HG03460 (cell line): ENCODE data around the gene KRT39.

Experiments
- ATAC-seq: cut with Tn5 transposase; IDR thresholded peaks from one replicate; pipeline ENCODE4 v1.9.1; 2021; ENCODE audit not compliant: unreplicated experiment

Gene KRT39

DNA sequence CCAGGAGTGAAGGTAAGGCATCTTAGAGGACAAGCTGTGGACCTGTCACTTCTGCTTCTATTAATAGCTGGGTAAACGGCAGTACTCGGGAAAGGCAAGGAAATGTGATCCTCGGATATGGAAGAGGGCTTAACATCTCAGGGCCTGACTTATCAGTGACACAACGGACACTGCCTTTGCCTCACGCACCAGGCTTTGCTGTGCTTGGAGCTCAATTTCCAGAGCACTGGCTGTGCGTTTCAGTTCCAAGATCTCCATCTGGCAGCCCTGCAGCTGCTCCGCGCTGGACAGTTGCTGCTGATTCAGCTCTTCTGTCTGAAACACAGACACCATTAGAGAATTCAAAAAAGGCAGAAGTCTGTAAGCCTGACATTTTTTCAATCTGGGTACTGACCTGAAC lies 13.8 kb upstream of the KRT39 start:
- ATAC-seq, result no peak

GRCh38 chr17:40980117-40980516 lies 13.4 kb upstream of the KRT39 start:
- no peak for ATAC-seq

DNA sequence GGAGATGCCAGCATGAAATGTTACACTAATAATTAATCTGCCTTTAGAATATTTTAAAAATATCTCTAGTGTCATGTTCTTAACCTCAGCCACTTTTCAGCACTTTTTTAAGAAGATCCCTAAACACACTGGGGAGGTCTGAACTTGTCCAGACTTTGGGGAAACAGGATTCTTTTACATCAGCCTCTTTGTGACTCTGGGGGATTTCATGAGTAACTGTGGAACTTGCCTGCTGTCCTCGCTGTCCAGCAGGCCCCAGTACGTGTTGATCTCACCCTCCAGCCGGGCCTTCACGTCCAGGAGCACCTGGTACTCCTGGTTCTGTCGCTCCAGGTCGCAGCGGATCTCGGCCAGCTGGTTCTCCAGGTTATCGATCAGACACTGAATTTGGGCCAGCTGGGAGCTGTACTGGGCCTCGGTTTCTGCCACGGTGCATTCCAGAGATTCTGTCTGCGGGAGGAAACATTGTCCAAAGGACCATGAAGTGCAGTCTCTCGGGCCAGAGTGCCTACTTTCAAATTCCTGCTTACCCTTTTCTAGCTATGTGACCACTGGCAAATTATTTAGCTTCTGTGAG lies 11.9 kb upstream of the KRT39 start:
- ATAC-seq, result no peak

DNA sequence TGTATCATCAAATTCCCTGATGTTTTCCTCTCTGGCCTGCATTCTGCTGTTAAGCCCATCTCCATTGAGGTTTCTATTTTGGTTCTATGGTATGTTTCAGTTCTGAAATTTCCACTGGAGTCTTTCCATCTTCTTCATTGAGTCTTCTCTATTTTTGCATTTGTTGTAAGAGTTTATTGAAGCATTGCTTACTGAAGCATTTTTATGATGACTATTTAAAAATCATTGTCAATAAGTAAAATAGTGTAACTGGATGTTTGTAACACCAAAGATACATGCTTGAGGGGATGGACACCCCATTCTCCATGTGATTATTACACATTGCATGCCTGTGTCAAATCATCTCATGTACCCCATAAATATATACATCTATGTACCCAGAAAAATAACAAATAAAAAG lies 8.8 kb upstream of the KRT39 start:
- ATAC-seq, result no peak

DNA sequence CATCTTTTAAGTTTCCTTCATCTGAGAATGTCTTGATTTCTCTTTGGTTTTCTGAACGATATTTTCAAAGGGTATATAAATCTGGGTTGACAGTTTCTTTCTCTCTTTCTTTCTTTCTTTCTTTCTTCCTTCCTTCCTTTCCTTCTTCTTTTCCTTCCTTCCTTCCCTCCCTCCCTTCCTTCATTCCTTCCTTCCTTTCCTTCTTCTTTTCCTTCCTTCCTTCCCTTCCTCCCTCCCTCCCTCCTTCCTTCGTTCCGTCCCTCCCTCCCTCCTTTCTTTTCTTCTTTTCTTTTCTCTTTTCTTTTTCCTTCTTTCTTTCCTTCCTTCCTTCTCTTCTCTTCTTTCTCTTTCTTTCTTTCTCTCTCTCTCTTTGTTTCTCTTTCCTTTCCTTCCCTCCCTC lies 7.6 kb upstream of the KRT39 start:
- ATAC-seq, result no peak

GRCh38 chr17:40967582-40967981 lies 834 bp upstream of the KRT39 start:
- ATAC-seq, result no peak

DNA sequence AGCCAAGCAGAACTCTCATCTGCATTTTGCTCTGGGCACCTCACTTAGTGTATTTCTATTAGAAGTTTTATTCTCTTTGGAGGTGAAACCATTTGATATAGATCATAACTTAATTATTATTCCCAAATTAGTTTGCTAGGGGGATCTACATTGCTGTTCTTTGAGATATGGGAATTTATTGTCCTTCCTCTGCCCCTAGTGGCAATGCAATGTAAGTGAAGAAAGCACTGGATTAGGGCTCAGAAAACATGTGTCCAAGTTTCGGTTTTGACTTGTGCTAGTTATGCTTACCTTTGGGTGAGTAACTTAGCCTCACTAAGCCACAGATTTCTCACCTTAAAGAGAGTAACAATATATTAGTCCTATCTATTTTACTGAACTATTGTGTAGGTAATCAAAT lies 2.9 kb downstream of the KRT39 start:
- no peak for ATAC-seq

GRCh38 chr17:40962059-40962561 lies 4.6 kb downstream of the KRT39 start:
- ATAC-seq, result no peak

DNA sequence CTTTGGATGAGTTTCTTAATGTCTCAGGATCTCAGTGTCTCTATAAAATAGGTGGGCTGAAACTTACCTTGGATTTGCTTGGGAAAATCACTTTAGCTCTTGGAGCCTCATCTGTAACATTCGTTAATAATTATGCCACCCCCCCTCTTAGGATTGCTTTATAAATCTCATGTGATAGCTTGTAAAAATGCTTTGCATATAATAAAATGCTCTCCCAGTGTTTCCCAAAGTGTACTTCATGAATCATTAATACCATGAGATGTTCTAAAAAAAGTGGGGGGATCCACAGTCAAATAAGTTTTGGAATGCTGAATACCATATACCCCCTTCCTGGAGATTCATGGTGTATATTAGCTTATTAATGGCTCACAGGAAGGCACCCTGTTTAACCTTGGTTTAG lies 5.2 kb downstream of the KRT39 start:
- ATAC-seq, result no peak

- no peak for ATAC-seq
Observed at GRCh38 chr17:40960144-40960543, 6.6 kb downstream of the KRT39 start.

GRCh38 chr17:40958086-40958953 lies 8.4 kb downstream of the KRT39 start:
- no peak for ATAC-seq

DNA sequence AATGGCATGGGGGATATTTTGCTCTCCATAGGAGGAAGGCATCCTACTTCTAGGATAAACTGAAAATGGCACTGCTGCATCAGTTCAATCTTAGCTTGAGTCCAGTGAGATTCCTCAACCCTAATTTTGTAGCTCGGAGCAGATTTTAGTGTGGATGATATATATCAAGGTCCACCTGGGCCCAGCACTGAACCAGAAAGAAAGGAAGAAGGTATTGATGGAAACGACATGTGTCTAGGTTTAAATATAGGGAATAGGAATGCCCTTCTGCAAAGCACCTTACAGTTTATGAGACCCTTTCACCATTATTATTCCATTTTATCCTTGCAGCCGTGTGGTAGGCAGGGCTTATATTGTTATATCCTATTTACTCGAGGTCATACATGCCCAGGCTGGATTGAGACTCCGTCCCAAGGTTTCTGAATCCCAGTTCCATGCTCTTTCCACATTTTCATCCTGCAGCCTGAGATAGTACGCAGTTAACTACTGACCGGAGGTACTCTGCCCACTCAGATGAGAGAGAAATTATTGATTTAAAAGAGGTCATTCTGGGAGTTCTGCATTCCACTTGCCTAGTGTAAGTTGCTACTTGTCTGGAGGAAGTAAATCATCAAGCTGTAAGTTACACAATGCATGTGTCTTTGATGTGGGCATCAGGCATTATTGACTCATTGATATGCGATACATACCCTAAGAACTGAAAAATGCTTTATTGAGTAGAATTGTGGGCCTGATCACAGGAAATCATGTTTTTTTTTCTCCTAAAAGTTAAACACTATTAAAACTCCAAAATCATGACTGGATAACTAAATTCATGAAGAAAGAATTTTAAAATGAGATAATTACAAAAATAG lies 10.1 kb downstream of the KRT39 start:
- no peak for ATAC-seq

GRCh38 chr17:40953881-40954280 lies 12.9 kb downstream of the KRT39 start:
- ATAC-seq, result no peak

- no peak for ATAC-seq
Observed at GRCh38 chr17:40952661-40953060, 14.1 kb downstream of the KRT39 start.

DNA sequence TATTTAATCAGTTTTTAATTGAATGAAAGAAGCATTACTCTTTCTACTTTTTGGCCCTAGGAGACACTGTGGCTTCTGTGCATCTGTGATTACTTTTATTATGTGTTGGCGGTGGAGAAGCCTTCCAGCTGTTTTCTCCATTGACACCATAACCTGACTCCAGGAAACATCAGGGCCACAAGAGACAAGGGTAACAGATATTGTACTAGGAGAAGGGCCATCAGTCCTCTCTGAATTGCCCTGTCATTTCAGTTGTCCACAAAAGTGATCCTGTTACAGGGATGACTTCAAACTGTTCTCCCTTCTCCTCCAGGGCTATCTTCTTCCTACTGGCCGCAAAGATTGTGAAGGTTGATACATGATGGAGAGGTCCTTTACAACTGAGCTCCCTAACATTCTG lies 14.6 kb downstream of the KRT39 start:
- no peak for ATAC-seq

- no peak for ATAC-seq
Observed at GRCh38 chr17:40951011-40951622, 15.6 kb downstream of the KRT39 start.

DNA sequence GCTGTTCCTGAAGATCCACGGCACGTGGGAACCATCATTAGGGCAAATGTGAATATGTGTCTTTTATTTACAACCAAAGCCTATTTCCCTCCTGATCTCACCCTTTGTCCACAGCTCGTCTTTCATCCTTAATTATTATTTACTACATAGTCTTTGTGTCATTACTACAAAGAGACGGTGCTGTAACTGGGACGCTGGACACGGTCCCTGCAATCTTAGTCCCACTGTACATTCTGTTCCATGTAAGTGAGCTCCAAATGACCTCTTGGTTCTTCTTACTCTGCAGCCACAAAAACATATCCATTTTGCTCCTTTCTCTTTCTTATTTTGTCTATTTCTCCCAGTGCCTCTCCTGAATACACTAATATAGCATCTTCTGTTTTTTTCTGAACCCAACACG lies 16.6 kb downstream of the KRT39 start:
- no peak for ATAC-seq

- ATAC-seq, result no peak
Observed at GRCh38 chr17:40949418-40949817, 17.3 kb downstream of the KRT39 start.

GRCh38 chr17:40947929-40948328 lies 18.8 kb downstream of the KRT39 start:
- ATAC-seq, result no peak

GRCh38 chr17:40945414-40945813 lies 21.3 kb downstream of the KRT39 start:
- ATAC-seq, result no peak

DNA sequence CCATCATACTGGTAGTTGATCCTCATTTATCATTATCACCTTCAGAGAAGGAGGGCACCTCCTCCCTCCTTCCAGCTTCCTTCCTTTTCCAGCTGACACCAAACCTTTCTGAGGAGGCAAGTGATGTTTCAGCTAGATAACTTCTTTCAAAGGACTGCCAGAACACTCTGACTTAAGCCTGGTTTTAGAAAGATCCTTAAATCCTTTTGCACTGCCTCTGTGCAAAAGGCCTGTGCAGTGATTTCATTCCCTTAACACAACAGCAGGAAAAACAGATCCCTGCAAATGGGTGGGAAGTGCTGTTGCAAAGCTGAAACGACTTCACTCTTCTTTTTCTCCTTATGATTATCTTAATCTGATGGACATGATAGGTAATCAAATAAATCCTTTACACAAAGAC lies 22.2 kb downstream of the KRT39 start:
- ATAC-seq, result no peak
